Body of pancreas (tissue), 4 donors: ENCODE measurements around the gene ANXA6. TPM values are rescaled to one million over a fixed set of nuclear protein-coding genes. Genes with fewer than 3 reads are reported as not detected.

Experiments used
- ATAC-seq: fragments of 150-250 bp; one replicate; pipeline ENCODE4 v1.9.1; 2016
- DNase-seq, 4 donors: peaks; one replicate each; pipeline ENCODE4 v3.0.0-alpha.2; 2019
- H3K27ac ChIP-seq, 4 donors: fragments of 200-600 bp; sonication (generic); 1 replicate in 3 of 4; 2 replicates in 1 of 4; pipeline versions ENCODE4 v1.5.1 to v1.6.1; 2016 to 2019; ENCODE audit warnings: mild to moderate bottlenecking in 1 of 4, mixed read lengths in 1 of 4, moderate library complexity in 1 of 4
- H3K27me3 ChIP-seq, 2 donors: fragments of 200-600 bp; sonication (generic); one replicate each; pipeline ENCODE4 v1.6.0; 2016; ENCODE audit warnings: mild to moderate bottlenecking in 1 of 2
- H3K36me3 ChIP-seq, 2 donors: fragments of 200-600 bp; sonication (generic); replicated peaks in 1 of 2; 2 replicates each; pipeline ENCODE4 v1.5.1; 2016; ENCODE audit warnings: low read depth in 2 of 2; ENCODE audit not compliant: insufficient read depth in 1 of 2
- H3K4me1 ChIP-seq: fragments of 200-600 bp; sonication (generic); one replicate; pipeline ENCODE4 v1.6.0; 2016
- H3K4me3 ChIP-seq, 2 donors: fragments of 200-600 bp; sonication (generic); 1 replicate in 1 of 2; 2 replicates in 1 of 2; pipeline ENCODE4 v1.5.1; 2016 to 2019
- H3K9me3 ChIP-seq, 3 donors: fragments of 200-600 bp; sonication (generic); 1 replicate in 2 of 3; 2 replicates in 1 of 3; pipeline ENCODE4 v1.5.1; 2016
- POLR2A ChIP-seq, 3 donors: fragments of 450-650 bp; IDR thresholded peaks; one replicate each; pipeline ENCODE4 v1.6.1; 2016; ENCODE audit warnings: antibody characterized with exemption in 3 of 3, mild to moderate bottlenecking in 2 of 3
- WGBS, 2 donors: methylation state at CpG; one replicate each; pipeline ENCODE4 v1.1.5; 2017; 5-methylcytosine and 5-hydroxymethylcytosine counted together
- intact Hi-C: fragments of 100-400 bp; cut with DNase I; formaldehyde crosslinking; loops from one replicate; pipeline ENCODE4 v1.15.1; 2023
- total RNA-seq, 2 donors: library from RNA; depleted of rRNA; stranded (reverse); fragments of >200 nt; gene quantifications; one replicate each; pipeline ENCODE4 v1.1.0, GENCODE V29; 2016
- TF ChIP-seq, protein P1 (sequence below), 7 experiments: fragments of 450-650 bp in 4 of 7; fragments of 200-600 bp in 3 of 7; sonication (generic) in 3 of 7; IDR thresholded peaks; one replicate each; pipeline ENCODE4 v1.5.1; 2016 to 2019; ENCODE audit warnings: antibody characterized with exemption in 7 of 7

Gene ANXA6
- total RNA-seq, 2 donors from 2014 or later: 60.3 to 60.4 TPM

DNA sequence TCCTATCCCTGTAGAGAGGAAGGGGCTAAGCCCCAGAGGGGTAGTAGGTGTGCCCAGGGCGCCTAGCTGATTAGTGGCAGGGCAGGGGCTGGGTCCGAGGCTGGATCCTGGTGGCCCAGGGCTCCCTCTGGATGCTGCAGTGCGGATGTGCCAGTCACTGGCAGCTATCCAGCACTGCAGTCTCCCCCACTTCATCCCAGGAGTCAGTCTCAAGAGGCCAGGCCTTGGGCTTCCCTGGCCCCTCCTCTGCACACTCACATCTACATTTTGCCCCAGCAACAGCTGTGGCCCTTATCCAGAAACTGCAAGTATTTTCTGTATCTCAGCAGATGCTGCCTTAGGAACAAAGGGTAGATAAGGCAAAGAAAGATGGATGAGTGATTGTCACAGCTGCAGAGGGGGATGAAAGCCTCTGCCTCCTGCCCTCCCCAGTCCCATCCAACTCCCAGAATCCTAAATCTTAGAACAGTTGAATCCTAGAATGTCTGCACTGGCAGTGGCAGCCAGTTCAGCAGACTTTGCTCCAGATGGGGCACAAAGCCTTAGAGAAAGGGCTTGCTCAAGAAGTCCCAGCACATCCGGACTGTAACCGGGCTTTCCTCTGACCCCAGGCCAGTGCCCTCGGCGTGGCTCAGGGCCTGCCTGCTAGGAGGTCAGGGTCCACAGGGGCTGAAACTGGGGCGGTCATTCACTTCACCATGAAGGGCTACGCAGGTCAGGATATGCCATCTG, 1.6 kb downstream of the ANXA6 start:
- Histone ChIP-seq H3K9me3 (no peaks in the 10 kb centered on the region), H3K27me3 (no peaks in the 10 kb centered on the region), H3K27ac (peak overlapping the region; percentile 5 to 73 (median 66)), H3K36me3 (no peaks in the 10 kb centered on the region), H3K4me3 (no peak overlapping the region), H3K4me1 (peaks cover 57% of the 10 kb centered on the region)
- TF ChIP-seq, protein P1, sequence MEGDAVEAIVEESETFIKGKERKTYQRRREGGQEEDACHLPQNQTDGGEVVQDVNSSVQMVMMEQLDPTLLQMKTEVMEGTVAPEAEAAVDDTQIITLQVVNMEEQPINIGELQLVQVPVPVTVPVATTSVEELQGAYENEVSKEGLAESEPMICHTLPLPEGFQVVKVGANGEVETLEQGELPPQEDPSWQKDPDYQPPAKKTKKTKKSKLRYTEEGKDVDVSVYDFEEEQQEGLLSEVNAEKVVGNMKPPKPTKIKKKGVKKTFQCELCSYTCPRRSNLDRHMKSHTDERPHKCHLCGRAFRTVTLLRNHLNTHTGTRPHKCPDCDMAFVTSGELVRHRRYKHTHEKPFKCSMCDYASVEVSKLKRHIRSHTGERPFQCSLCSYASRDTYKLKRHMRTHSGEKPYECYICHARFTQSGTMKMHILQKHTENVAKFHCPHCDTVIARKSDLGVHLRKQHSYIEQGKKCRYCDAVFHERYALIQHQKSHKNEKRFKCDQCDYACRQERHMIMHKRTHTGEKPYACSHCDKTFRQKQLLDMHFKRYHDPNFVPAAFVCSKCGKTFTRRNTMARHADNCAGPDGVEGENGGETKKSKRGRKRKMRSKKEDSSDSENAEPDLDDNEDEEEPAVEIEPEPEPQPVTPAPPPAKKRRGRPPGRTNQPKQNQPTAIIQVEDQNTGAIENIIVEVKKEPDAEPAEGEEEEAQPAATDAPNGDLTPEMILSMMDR (IDR thresholded peaks at IDR 0.05): no peak
- no peak for TF ChIP-seq POLR2A (IDR thresholded peaks at IDR 0.05)
- 34 to 53% methylated on average over 9 of the region's 9 CpGs for WGBS, 2 donors
- DNase-seq (peak; percentile 21 to 44 (median 39)), ATAC-seq (no peak)
- intact Hi-C loops: no loop called here

DNA sequence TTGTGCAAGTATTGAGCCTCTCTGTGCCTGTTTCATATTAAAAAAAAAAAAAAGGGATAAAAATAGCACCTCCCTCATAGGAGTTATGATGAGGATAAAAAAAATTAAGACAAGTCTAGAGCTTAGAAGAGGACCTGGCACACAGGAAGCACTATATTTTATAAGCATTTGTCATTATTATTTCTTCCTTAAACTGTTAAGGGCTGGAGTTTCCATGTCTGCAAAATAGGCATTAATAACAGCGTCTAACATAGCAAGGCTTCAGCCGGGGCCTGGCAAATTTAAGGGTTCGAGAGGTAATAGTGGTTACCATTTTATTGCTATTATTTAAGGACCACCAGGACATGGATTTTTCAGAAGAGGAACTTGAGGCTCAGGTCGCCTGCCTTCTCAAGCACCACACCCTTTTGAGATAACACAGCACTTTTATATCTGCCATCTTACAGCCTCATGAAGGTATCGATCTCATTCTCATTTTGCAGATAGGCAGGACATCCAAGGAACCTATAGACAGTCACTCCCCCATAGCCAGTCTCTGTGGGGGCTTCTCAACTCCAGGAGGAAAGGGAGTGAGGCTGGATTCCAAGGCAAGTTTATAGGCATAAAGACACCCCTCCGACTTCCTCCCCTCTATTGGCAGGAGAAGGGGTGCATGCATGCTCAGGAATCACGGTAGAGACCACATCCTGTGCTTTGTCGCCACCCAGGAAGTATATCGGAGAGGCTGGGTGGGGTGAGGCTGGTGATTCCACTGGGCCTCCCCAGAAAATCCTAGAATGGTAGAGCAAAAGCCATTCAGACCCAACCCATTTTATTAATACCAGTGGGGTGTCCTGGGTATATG, 2.4 kb downstream of the ANXA6 start:
- H3K27me3 ChIP-seq: no peaks in the 10 kb centered on the region
- no peaks in the 10 kb centered on the region for H3K36me3 ChIP-seq
- 66 to 76% methylated on average over 6 to 9 of the region's 9 CpGs for WGBS, 2 donors
- ATAC-seq: no peak
- intact Hi-C loops: no loop called here
- TF ChIP-seq POLR2A (IDR thresholded peaks at IDR 0.05): no peak
- TF ChIP-seq, protein P1 (IDR thresholded peaks at IDR 0.05): no peak
- no peaks in the 10 kb centered on the region for H3K9me3 ChIP-seq
- no peak overlapping the region for H3K4me3 ChIP-seq
- DNase-seq: no peak
- H3K4me1 ChIP-seq: peaks cover 65% of the 10 kb centered on the region
- H3K27ac ChIP-seq: peak overlapping the region in 1 of 4 donors; percentile 73

DNA sequence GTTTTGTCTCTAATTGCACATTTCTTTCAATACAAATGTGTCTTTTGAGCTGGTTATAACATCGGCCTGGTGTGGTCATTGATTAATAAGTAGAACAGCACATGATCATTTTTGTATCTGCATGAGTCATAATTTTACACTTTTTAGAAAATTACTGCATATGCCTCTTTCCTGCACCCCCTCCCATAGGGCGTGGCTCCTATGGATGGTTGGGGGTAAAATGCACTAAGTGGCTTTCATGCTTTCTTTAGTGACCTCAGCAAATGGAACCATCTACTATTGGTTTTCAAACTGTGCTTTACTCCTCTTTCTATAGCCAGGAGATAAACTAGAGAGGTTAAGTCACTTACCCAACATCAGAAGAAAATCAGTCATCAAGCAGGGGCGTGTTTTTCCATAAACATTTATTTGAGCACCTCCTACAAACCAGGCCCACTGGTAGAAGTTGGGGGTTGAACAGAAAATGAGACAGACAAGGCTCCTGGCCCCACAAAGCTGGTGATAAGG, 3.8 kb downstream of the ANXA6 start:
- Histone ChIP-seq H3K36me3 (no peaks in the 10 kb centered on the region), H3K27ac (no peak overlapping the region)

DNA sequence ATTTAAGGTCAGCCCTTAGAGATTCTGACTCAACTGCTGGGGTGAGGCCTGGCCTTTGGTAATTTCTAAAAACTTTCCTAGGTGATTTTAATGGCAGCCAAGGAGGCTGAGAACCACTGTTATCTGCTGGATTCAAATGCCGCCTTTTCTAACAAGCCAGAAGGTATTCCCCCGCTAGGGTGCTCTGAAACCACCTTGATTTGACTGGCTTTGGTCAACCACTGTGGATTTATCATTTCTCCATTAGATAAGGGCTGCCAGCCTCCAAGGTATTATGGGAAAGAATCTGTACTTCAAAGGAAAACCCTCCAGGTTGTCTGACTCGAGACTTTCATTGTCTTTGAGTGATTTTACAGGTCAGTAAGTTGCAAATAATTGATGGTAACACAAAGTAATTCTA, 4.3 kb downstream of the ANXA6 start:
- H3K4me1 ChIP-seq: peaks cover 62% of the 10 kb centered on the region
- intact Hi-C loops: no loop called here
- H3K9me3 ChIP-seq: no peaks in the 10 kb centered on the region
- no peak overlapping the region for H3K4me3 ChIP-seq
- TF ChIP-seq, protein P1 (IDR thresholded peaks at IDR 0.05): no peak
- TF ChIP-seq POLR2A (IDR thresholded peaks at IDR 0.05): no peak
- DNase-seq: no peak
- 61 to 66% methylated on average over 3 of the region's 3 CpGs for WGBS, 2 donors
- no peaks in the 10 kb centered on the region for H3K36me3 ChIP-seq
- no peak overlapping the region for H3K27ac ChIP-seq
- H3K27me3 ChIP-seq: no peaks in the 10 kb centered on the region
- no peak for ATAC-seq

More for the DNA sequence above, 3.8 kb downstream of the ANXA6 start:
- peaks cover 66% of the 10 kb centered on the region for H3K4me1 ChIP-seq
- ATAC-seq (no peak), DNase-seq (no peak)
- no peak overlapping the region for H3K4me3 ChIP-seq
- H3K27me3 ChIP-seq: no peaks in the 10 kb centered on the region
- H3K9me3 ChIP-seq: no peaks in the 10 kb centered on the region
- intact Hi-C loops: no loop called here
- WGBS, 2 donors: 74% methylated on average over 3 of the region's 3 CpGs
- TF ChIP-seq POLR2A (IDR thresholded peaks at IDR 0.05): no peak
- TF ChIP-seq, protein P1 (IDR thresholded peaks at IDR 0.05): no peak
